NT2/D1 (cell line): ENCODE results near the gene TSHR.

Experiments
- SUZ12 ChIP-seq: IDR thresholded peaks from 2 replicates; pipeline ENCODE4 v1.6.1; 2011; ENCODE audit not compliant: insufficient read length, insufficient read depth; ENCODE audit errors: extremely low read depth
- YY1 ChIP-seq: IDR thresholded peaks from 2 replicates; pipeline ENCODE4 v1.6.1; 2011; ENCODE audit not compliant: insufficient read length, insufficient read depth
- ZNF274 ChIP-seq: IDR thresholded peaks from 2 replicates; pipeline ENCODE4 v1.6.1; 2011; ENCODE audit warnings: mild to moderate bottlenecking, low read depth, low read length

- TF ChIP-seq SUZ12 (no peak), ZNF274 (no peak), YY1 (no peak)
Observed at GRCh38 chr14:81170829-81171195, 215.4 kb downstream of the TSHR start.
